ENCODE data around the gene MRPL53.
A peak's percentile ranks its signal among the peaks of the same experiment; 100 is the strongest.
"Not testable (repeated sequence)": the region's sequence is repeated elsewhere in the genome, so short reads cannot be mapped to it uniquely, and the experiment has no call there.

MRPL53 gene

GRCh38 chr2:74454654-74455511 is 17.6 kb downstream of the MRPL53 start, which contains the start of gene INO80B:
Gene INO80B (plus strand): TSS chr2:74455087. CDS start chr2:74455117, 30 bp downstream.
- DNase-seq (ENCODE audit: low read depth in 1 of 2, low spot score in 1 of 2) = peak; percentile 91 to 96

GRCh38 chr2:74450570-74451190 is 21.8 kb downstream of the MRPL53 start:
- DNase-seq (ENCODE audit: low read depth in 1 of 2, low spot score in 1 of 2) = no peak

GRCh38 chr2:74448771-74449170 is 23.7 kb downstream of the MRPL53 start:
- no peak for DNase-seq (ENCODE audit: low read depth in 1 of 2, low spot score in 1 of 2)

GRCh38 chr2:74447230-74447999 is 25.1 kb downstream of the MRPL53 start:
- no peak for DNase-seq (ENCODE audit: low read depth in 1 of 2, low spot score in 1 of 2)

DNA sequence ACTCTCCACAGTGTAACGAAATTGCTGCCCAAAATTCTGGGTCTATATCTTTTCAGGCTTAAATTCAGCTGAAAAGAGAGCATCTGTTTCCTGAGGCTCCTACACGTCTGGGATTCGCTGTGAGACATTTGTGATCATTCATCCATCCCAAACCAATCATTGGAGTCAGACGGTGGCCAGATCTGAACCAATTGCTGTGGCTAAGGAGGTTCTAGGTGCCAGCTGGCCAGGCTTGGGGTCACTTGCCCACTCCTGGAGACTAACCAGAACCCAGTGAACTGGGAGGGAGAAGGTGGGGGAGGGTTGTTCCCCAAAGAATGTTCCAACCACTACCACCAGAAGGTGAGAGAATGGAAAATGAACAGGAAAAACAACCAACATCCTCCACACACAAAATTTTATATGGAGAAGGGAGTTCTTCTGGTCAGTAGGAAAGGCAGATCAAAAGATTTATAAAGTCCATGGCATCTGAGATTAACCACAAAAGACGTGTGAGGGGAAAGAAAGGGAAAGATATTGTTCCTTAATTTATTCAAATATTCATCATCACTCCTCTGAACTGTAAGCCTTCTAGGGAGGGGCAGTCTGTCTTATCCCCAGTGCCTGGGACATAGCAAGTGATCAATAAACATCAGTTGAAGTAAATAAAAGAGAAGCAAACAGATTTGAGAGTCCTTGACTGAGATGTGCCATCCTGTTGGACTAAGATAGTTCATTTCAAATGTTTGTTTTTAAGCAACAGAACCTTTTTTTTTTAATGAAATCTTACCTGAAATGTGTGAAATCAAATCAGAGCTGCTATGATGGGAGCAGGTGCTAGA is 27.8 kb downstream of the MRPL53 start:
- no peak for DNase-seq (ENCODE audit: low read depth in 1 of 2, low spot score in 1 of 2)

GRCh38 chr2:74442483-74443297 is 29.8 kb downstream of the MRPL53 start:
- not testable (repeated sequence) for DNase-seq (ENCODE audit: low read depth in 1 of 2, low spot score in 1 of 2)

GRCh38 chr2:74441690-74442482 is 30.6 kb downstream of the MRPL53 start, which contains the start of gene RTKN:
Gene RTKN (minus strand): TSS chr2:74441937. CDS start chr2:74441816, 121 bp downstream.
- DNase-seq (ENCODE audit: low read depth in 1 of 2, low spot score in 1 of 2) = no peak

- no peak for DNase-seq (ENCODE audit: low read depth in 1 of 2, low spot score in 1 of 2)
These were observed 31.2 kb downstream of the MRPL53 start for GRCh38 chr2:74441170-74441689.

DNA sequence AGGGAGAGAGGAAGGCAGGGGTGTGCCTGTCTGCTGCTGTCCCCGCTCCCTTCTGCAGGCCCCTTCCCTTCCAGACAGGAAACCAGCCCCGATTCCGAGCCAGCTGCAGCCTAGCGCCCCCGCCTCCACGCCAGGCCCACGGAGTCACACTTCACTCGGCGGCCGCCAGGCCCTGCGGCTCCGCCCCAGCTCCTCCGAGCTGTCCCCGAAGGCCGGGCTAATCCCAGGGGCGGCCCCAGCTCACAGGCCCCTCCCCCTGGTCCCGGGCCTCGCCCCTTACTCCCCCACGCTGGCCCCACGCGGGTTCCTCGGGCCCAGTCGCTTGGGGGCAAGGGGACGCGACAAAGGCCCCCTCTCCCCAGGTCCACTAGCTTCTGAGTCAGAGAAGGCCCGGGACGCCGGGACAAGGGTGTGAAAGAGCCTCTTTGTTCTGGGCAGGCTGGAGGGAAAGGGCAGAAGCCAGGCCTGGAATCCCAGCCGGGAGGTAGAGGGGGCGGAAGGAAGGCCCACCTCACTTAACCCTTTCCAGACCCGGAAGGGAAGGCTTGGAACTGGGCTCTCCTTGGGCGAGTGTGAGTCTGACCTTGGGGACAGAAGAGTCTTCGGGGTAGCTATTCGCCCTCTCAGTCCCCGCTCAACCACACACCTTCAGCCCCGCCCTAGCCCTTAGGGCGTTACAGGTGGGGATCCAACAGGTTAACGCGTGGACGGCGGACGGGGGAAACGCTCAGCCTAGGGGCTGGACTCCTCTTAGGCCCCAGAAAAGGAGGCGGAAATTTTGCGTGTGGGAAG is 31.9 kb downstream of the MRPL53 start:
- DNase-seq (ENCODE audit: low read depth in 1 of 2, low spot score in 1 of 2) = peak in 1 of 2 donors; percentile 39

DNA sequence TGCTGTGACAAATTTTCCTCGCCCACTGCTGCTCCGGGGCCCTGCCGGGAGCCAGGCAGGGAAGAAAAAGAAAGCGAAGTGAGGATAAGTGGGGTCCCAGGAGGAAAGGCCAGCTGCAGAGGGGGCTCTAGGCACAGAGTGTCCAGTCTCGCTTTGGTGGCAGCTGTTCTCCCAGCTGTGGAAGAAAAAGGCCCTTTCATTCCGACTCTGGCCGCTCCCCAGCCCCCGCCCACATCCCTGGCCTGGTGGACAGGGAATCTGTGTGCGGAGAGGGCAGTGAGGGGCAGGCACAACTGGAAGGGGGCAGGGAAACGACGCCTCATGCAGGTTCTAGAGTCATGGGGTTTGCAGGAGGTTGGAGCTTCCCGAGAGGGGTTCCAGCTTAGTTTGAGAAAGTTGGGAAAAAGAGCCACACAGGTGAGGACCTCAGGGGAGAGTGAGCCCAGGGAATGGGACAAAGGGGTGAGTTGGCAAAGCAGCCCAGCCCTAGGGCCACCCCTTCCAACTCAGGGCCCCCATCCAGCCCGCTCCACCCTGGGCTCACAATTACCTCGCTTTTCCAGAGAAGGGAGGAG is 32.6 kb downstream of the MRPL53 start:
- DNase-seq (ENCODE audit: low read depth in 1 of 2, low spot score in 1 of 2) = no peak

DNA sequence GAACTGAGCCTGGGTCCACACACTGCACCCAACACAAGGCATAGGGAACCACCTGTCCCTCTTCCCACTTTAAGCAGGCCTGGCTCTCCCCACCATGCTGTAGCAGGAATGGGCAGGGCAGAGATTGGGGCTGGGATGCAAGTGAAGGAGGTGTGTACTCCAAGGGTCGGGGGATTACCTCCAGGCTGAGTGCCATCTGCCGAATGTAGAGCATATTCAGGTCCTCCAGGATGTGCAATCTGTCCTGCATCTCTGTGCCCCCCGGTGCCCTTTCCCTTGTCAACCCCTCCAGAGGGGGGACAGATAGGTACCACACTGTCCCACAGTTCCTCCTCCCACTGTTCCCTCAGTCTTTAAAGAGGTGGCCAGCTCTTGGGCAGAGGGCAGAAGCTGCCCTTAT is 33.1 kb downstream of the MRPL53 start:
- no peak for DNase-seq (ENCODE audit: low read depth in 1 of 2, low spot score in 1 of 2)

DNA sequence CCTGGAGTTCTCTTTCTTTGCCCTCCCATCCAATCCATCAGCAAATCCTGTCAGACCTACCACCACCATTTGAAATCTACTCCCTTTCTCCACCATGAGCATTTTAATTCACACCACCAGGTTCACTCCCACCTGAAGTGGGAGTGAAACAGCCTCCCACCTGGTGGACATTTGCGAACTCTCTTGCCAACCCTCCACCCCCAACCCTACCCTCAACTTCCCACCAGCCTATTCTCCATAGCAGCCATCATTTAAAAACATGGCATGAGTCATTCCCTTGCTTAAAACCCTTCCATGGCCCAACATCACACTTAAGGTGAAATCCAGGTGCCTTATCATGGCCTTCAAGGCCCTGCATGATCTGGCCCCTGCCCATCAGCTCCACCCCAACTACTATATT is 34.2 kb downstream of the MRPL53 start:
- DNase-seq (ENCODE audit: low read depth in 1 of 2, low spot score in 1 of 2) = no peak

DNA sequence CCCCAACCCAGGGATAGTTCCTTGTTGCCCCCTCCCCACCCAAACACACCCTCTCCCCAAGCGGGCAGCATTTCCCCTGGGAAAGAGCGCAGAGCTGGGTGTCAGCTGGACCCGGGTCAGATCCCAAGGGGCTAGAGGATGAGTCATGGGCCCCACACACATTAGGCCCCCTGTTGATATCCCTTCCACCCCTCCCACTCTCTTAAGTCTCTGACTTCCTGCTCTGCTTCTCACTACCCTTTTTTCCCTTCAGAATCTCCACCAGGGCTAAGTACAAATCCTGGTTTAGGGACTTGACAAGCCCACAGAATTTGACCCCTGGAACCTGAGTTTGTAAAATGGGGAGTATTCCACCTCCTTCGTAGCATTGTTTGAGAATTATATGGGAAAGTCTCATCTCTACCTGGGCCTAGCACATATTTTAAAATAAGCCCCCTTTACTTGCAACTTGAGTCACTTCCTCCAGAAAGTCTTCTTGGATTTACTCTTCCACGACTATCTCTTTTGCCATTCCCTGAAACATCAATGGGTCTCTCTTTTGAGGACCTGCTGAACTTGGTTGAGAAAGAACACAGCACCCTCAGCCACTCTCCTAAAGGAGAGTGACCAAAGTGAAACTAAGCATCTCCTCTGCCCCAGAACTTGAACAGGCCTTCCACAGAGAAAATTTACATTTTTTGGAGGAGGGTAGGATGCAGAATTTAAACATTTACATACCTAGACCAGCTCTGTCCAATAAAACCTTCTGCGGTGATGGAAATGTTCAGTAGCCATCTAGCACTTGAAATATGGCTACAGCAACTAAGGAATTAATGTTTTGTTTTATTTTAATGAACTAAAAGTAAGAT is 35.4 kb downstream of the MRPL53 start:
- no peak for DNase-seq (ENCODE audit: low read depth in 1 of 2, low spot score in 1 of 2)

DNA sequence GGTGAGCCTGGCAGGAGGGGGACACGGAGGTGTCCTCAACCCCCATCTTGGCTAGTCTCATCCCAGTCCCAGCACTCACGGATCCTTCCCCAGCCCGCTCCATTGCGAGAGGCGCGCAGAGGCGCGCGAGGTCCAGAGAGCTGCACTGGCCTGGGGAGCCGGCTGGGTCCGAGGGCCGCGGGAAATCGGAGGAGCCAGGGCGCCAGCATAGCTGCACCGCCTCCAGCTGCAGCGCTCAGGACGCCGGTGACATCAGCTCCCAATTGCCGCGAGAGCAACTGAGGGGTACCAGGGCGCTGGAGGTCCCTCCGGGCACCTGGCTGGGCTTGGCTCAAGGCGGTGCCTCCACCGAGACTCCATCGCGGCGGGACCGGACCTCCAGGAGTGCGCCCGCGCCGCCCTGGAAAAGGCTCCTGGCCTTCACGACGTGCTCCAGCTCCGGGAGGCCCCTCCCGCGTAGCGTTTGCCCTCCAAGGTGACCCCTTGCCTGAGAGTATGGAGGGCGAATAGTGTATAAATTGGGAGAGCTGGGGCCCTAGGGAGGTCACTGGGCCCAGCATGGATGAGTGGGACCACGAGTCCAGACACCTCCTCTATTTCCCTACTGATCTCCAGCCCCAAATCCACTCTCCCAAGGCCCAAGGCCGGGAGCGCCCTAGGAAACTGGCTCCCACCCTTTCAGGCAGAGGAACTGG is 36.2 kb downstream of the MRPL53 start:
- no peak for DNase-seq (ENCODE audit: low read depth in 1 of 2, low spot score in 1 of 2)

- no peak for DNase-seq (ENCODE audit: low read depth in 1 of 2, low spot score in 1 of 2)
These were observed 42.0 kb downstream of the MRPL53 start for GRCh38 chr2:74430502-74430901.
